WI38 (cell line): ENCODE measurements around the gene ULK4.

Experiments used
- H3K4me3 ChIP-seq: 2 replicates; pipeline ENCODE4 v1.5.1; 2011; ENCODE audit warnings: low read depth, mild to moderate bottlenecking, control low read depth, low read length
- CTCF ChIP-seq: IDR thresholded peaks from 2 replicates; pipeline ENCODE4 v1.5.1; 2012; ENCODE audit warnings: low read depth, mild to moderate bottlenecking, control low read depth, low read length

Gene ULK4

GRCh38 chr3:41220906-41221677 lies 740.8 kb downstream of the ULK4 start:
- no peak overlapping the region for H3K4me3 ChIP-seq
- TF ChIP-seq CTCF, result no peak

GRCh38 chr3:41219424-41219823 lies 742.5 kb downstream of the ULK4 start:
- no peak for TF ChIP-seq CTCF
- H3K4me3 ChIP-seq, result no peak overlapping the region

GRCh38 chr3:41216993-41217392 lies 744.9 kb downstream of the ULK4 start:
- TF ChIP-seq CTCF, result no peak
- H3K4me3 ChIP-seq, result no peak overlapping the region

- TF ChIP-seq CTCF, result no peak
- no peak overlapping the region for H3K4me3 ChIP-seq
These were observed 745.5 kb downstream of the ULK4 start for GRCh38 chr3:41216422-41216821.

GRCh38 chr3:41213588-41213987 lies 748.3 kb downstream of the ULK4 start:
- no peak for TF ChIP-seq CTCF
- no peak overlapping the region for H3K4me3 ChIP-seq

- no peak for TF ChIP-seq CTCF
- H3K4me3 ChIP-seq, result no peak overlapping the region
These were observed 749.8 kb downstream of the ULK4 start for GRCh38 chr3:41212088-41212487.

GRCh38 chr3:41210966-41211365 lies 750.9 kb downstream of the ULK4 start:
- H3K4me3 ChIP-seq, result no peak overlapping the region
- TF ChIP-seq CTCF, result no peak
